Activated CD8-positive, alpha-beta T cell treated with anti-CD3 and anti-CD28 coated beads, Interleukin-2, amount 10 ng/mL, durations not matched to agents 7 days and 5 days (primary cell): ENCODE data around the gene PODNL1. TPM values are rescaled to one million over a fixed set of nuclear protein-coding genes. Genes with fewer than 3 reads are reported as not detected.
A peak's percentile ranks its signal among the peaks of the same experiment; 100 is the strongest.
"Not testable (repeated sequence)": the region's sequence is repeated elsewhere in the genome, so short reads cannot be mapped to it uniquely, and the experiment has no call there.

Experiments used
- ATAC-seq: fragments of 150-1000 bp; cut with Tn5 transposase; one replicate; pipeline ENCODE4 v1.10.0; 2021; ENCODE audit warnings: moderate library complexity
- CTCF ChIA-PET: fragments of 350-600 bp; sonication (Branson Sonifier 250); formaldehyde crosslinking; loops from one replicate; lab custom pipeline; 2021; ENCODE audit warnings: antibody characterized with exemption; lab: Charles Lee
- POLR2A ChIA-PET: fragments of 350-600 bp; sonication (Branson Sonifier 250); formaldehyde crosslinking; loops from one replicate; lab custom pipeline; 2021; ENCODE audit warnings: antibody characterized with exemption; lab: Charles Lee
- DNase-seq: peaks from one replicate; pipeline ENCODE4 v3.0.0-alpha.2; 2020
- H3K27ac Mint-ChIP-seq: one replicate; pipeline ENCODE4 v1.8.0; 2021; ENCODE audit warnings: mild to moderate bottlenecking, mixed read lengths
- H3K27me3 Mint-ChIP-seq: one replicate; pipeline ENCODE4 v1.8.0; 2021; ENCODE audit warnings: low read depth, mixed read lengths
- H3K36me3 Mint-ChIP-seq: one replicate; pipeline ENCODE4 v1.8.0; 2021; ENCODE audit warnings: low read depth, mixed read lengths
- H3K4me1 Mint-ChIP-seq: one replicate; pipeline ENCODE4 v1.8.0; 2021; ENCODE audit warnings: low read depth, mixed read lengths
- H3K4me3 Mint-ChIP-seq: one replicate; pipeline ENCODE4 v1.8.0; 2021; ENCODE audit warnings: mild to moderate bottlenecking, mixed read lengths
- H3K9me3 Mint-ChIP-seq: one replicate; pipeline ENCODE4 v1.8.0; 2022; ENCODE audit warnings: mixed read lengths; ENCODE audit not compliant: insufficient read depth
- total RNA-seq, 2 experiments: library from RNA; stranded (reverse); gene quantifications; one replicate each; pipeline ENCODE4 v1.2.3, GENCODE V29; 2021

Gene PODNL1
- total RNA-seq, 2 experiments from 2014 or later, result 0.11 to 1.3 TPM

GRCh38 chr19:13973479-13973878, 35.3 kb upstream of the PODNL1 start:
- H3K27ac Mint-ChIP-seq, H3K4me3 Mint-ChIP-seq, DNase-seq, CTCF ChIA-PET, ATAC-seq, H3K27me3 Mint-ChIP-seq, H3K9me3 Mint-ChIP-seq: not testable (repeated sequence)
- Mint-ChIP-seq H3K4me1 (peaks cover 16% of the 10 kb centered on the region), H3K36me3 (peaks cover 30% of the 10 kb centered on the region)
- POLR2A ChIA-PET, result interaction anchor here (0.8 to 1.2 kb wide), 3 partner anchors 20 to 62 kb away, joined by 3 to 4 read pairs (median 4); partner anchors contain the start of gene DCAF15

- no peaks in the 10 kb centered on the region for H3K27me3 Mint-ChIP-seq
- ChIA-PET CTCF (no interaction called here), POLR2A (interaction anchor here (1.2 kb wide), 1 partner anchor 20 kb away, joined by 4 read pairs; the partner anchor contains the start of gene DCAF15)
- H3K4me1 Mint-ChIP-seq, result peaks cover 12% of the 10 kb centered on the region
- no peak for ATAC-seq
- H3K9me3 Mint-ChIP-seq, result no peaks in the 10 kb centered on the region
- no peak for DNase-seq
- H3K4me3 Mint-ChIP-seq, result no peak overlapping the region
- no peak overlapping the region for H3K27ac Mint-ChIP-seq
- peaks cover 30% of the 10 kb centered on the region for H3K36me3 Mint-ChIP-seq
Observed at GRCh38 chr19:13972368-13973155, 34.3 kb upstream of the PODNL1 start.

- ATAC-seq, H3K9me3 Mint-ChIP-seq, H3K4me3 Mint-ChIP-seq, POLR2A ChIA-PET, H3K27me3 Mint-ChIP-seq, DNase-seq, CTCF ChIA-PET, H3K27ac Mint-ChIP-seq: not testable (repeated sequence)
- H3K36me3 Mint-ChIP-seq, result peaks cover 30% of the 10 kb centered on the region
- H3K4me1 Mint-ChIP-seq, result peaks cover 12% of the 10 kb centered on the region
Observed at GRCh38 chr19:13971868-13972267, 33.7 kb upstream of the PODNL1 start.

DNA sequence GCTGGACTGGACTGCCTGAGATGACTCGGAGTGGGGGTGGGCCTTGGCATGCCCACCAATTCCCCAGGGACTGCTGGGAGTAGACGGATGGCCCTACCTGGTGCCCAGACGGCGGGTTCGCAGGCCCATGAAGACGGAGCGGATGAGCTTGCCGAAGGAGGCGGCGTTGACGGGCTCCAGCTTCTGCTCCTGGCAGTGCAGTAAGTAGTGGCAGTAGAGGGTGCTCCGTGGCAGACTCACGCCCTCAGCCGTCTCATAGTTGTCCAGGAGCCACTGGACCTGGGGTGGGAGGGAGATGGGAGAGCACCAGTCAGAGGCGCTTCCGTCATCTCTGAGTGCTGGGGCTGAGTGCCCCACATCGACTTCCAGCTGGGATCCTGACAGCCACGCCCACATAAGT, 31.7 kb upstream of the PODNL1 start:
- no peak for ATAC-seq
- Mint-ChIP-seq H3K27ac (no peak overlapping the region), H3K27me3 (no peaks in the 10 kb centered on the region), H3K4me1 (peaks cover 8% of the 10 kb centered on the region), H3K36me3 (peaks cover 30% of the 10 kb centered on the region), H3K9me3 (no peaks in the 10 kb centered on the region), H3K4me3 (no peak overlapping the region)
- DNase-seq, result no peak
- POLR2A ChIA-PET, result interaction anchor here (0.6 kb wide), 1 partner anchor 9 kb away, joined by 4 read pairs; no protein-coding TSS in a partner anchor
- CTCF ChIA-PET, result no interaction called here

- no peaks in the 10 kb centered on the region for H3K9me3 Mint-ChIP-seq
- peaks cover 2% of the 10 kb centered on the region for H3K4me1 Mint-ChIP-seq
- H3K27ac Mint-ChIP-seq, result no peak overlapping the region
- ATAC-seq (no peak), DNase-seq (no peak)
- H3K36me3 Mint-ChIP-seq, result peaks cover 28% of the 10 kb centered on the region
- ChIA-PET POLR2A (no interaction called here), CTCF (no interaction called here)
- no peak overlapping the region for H3K4me3 Mint-ChIP-seq
- H3K27me3 Mint-ChIP-seq, result no peaks in the 10 kb centered on the region
Observed at GRCh38 chr19:13968999-13969398, 30.8 kb upstream of the PODNL1 start.

DNA sequence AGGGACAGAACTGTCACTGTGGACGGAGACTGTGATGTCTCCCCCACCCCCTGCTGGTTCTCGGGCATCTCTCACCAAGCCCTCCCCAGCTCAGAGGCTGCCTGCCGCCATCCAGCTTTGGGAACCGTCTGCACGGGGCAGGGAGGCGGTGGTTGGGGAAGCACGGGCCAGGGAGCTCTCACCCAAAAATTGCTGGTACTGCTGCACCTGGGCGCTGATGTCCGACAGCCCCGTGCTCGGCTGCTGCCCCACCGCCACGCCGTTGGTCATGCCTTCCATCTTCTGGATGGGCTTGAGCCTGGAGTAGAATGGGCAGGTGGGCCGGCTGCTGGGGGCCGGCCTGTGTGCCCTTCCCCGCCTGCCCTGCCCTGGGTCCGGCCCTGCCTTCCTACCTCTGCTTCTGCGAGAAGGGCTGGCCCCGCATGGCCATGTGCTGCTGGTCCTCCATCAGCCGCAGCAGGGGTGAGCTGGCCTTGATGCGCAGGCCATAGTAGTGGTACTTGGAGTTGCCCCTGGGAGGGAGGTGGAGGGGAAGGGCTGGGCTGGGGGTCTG, 30.2 kb upstream of the PODNL1 start:
- ATAC-seq, result no peak
- no peak overlapping the region for H3K4me3 Mint-ChIP-seq
- ChIA-PET CTCF (no interaction called here), POLR2A (interaction anchor here (0.7 kb wide), 1 partner anchor 15 kb away, joined by 3 read pairs; no protein-coding TSS in a partner anchor)
- no peak overlapping the region for H3K27ac Mint-ChIP-seq
- DNase-seq, result no peak
- H3K9me3 Mint-ChIP-seq, result no peaks in the 10 kb centered on the region
- no peaks in the 10 kb centered on the region for H3K4me1 Mint-ChIP-seq
- H3K27me3 Mint-ChIP-seq, result no peaks in the 10 kb centered on the region
- peaks cover 26% of the 10 kb centered on the region for H3K36me3 Mint-ChIP-seq

DNA sequence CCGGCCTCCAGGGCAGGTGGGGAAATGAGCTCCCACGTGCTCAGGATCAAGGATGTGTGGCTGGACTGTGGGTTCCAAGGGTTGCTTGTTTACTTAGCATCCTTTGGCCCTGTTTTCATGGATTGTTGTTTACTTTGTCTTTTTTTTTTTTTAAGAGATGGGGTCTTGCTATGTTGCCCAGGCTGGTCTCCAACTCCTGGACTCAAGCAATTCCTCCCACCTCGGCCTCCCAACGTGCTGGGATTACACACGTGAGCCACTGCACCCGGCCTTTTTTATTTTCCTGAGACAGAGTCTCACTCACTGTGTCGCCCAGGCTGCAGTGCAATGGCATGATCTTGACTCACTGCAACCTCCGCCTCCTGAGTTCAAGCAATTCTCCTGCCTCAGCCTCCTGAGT, 29.0 kb upstream of the PODNL1 start:
- H3K9me3 Mint-ChIP-seq, H3K27me3 Mint-ChIP-seq, CTCF ChIA-PET, DNase-seq, ATAC-seq, H3K4me3 Mint-ChIP-seq, H3K27ac Mint-ChIP-seq, H3K4me1 Mint-ChIP-seq, POLR2A ChIA-PET: not testable (repeated sequence)
- H3K36me3 Mint-ChIP-seq, result peaks cover 20% of the 10 kb centered on the region

- DNase-seq, result no peak
- Mint-ChIP-seq H3K4me1 (no peaks in the 10 kb centered on the region), H3K27ac (no peak overlapping the region), H3K9me3 (no peaks in the 10 kb centered on the region), H3K27me3 (no peaks in the 10 kb centered on the region), H3K36me3 (peaks cover 20% of the 10 kb centered on the region), H3K4me3 (no peak overlapping the region)
- POLR2A ChIA-PET, result no interaction called here
- CTCF ChIA-PET, result no interaction called here
- peak; percentile 10 for ATAC-seq
Observed at GRCh38 chr19:13966684-13967128, 28.5 kb upstream of the PODNL1 start.

DNA sequence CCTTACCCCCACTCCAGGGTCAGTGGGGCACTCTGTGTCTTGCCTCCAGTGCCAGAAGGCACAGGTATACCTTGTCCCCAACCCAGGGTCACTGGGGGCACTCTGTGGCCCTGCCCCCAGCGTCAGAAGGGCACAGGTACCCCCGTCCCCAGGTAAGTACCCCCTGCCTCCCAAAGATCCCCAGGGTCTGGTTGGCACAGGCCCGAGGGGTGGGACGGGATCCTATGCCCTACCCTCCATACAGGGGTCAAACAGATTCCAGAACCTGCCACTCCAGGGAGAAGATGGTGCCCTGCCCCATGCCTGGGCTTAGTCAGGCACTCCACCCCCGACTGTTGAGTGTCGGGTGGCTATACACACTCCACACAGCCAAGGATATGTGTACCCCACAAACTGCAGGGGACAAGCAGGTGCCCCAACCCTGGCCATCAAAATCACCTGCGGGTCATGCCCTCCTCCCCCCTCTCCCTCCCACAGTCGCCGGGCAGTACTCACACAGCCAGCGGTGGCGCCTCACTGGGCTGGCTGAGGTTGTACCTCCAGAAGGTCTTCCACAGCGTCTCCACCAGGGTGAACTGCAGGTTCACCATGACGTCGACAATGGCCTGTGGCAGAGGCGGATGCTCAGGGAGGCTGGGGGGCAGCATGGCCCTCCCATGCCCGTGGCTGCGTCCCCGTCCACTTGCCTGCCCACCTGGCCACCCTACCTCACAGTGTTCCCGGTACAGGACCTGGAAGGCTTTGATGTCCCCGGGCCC, 27.9 kb upstream of the PODNL1 start:
- Mint-ChIP-seq H3K27me3 (no peaks in the 10 kb centered on the region), H3K4me1 (no peaks in the 10 kb centered on the region), H3K4me3 (no peak overlapping the region), H3K36me3 (peaks cover 25% of the 10 kb centered on the region), H3K9me3 (no peaks in the 10 kb centered on the region), H3K27ac (no peak overlapping the region)
- ATAC-seq (no peak), DNase-seq (no peak)
- ChIA-PET CTCF (no interaction called here), POLR2A (no interaction called here)

- Mint-ChIP-seq H3K36me3 (peaks cover 28% of the 10 kb centered on the region), H3K4me3 (no peak overlapping the region), H3K27me3 (no peaks in the 10 kb centered on the region), H3K9me3 (no peaks in the 10 kb centered on the region), H3K4me1 (no peaks in the 10 kb centered on the region), H3K27ac (no peak overlapping the region)
- DNase-seq (no peak), ATAC-seq (no peak)
- ChIA-PET CTCF (no interaction called here), POLR2A (no interaction called here)
Observed at GRCh38 chr19:13965377-13965896, 27.2 kb upstream of the PODNL1 start.

DNA sequence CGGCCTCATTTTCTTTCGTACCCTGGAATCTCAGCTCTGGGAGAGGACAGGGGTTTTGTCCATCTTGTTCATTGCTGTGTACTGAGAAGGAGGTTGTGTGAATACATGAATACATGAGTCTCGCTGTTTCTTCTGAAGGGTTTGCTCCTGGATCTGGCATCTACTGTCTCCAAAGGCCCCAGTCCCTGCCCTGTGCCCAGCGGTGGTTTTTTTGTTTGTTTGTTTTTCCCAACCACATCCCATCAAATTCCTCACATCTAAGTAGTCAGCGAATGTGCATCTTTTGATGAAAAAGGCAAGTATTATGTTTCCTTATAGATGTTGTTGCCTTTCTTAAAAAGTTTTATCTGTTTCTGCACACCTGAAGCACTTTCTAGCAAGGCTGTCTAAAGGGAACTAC, 26.6 kb upstream of the PODNL1 start:
- no peaks in the 10 kb centered on the region for H3K4me1 Mint-ChIP-seq
- no peak for ATAC-seq
- peak overlapping the region; percentile 61 for H3K27ac Mint-ChIP-seq
- ChIA-PET POLR2A (no interaction called here), CTCF (no interaction called here)
- no peaks in the 10 kb centered on the region for H3K9me3 Mint-ChIP-seq
- H3K4me3 Mint-ChIP-seq, result no peak overlapping the region
- H3K36me3 Mint-ChIP-seq, result peaks cover 31% of the 10 kb centered on the region
- no peak for DNase-seq
- no peaks in the 10 kb centered on the region for H3K27me3 Mint-ChIP-seq
